Endothelial cell of umbilical vein (primary cell): ENCODE results near the gene FBN2. TPM values are rescaled to one million over a fixed set of nuclear protein-coding genes. Genes with fewer than 3 reads are reported as not detected.

ENCODE experiments used
- BruUV-seq: library from RNA; stranded (reverse); fragments of 400-500 nt; replicated peaks from 2 replicates; lab custom pipeline; 2021; lab: Mats Ljungman, UMichigan
- CTCF ChIA-PET: fragments of 300-600, 350-600 bp; sonication (Branson Sonifier 250); formaldehyde crosslinking; loops from one replicate; lab custom pipeline; 2021; ENCODE audit warnings: antibody characterized with exemption, inconsistent platforms; lab: Charles Lee
- POLR2A ChIA-PET: fragments of 300-600, 350-600 bp; sonication (Branson Sonifier 250); formaldehyde crosslinking; loops from one replicate; lab custom pipeline; 2021; ENCODE audit warnings: antibody characterized with exemption, inconsistent platforms; lab: Charles Lee
- DNase-seq: peaks from one replicate; pipeline ENCODE4 v3.0.0-alpha.2; 2011; ENCODE audit warnings: low read depth, low spot score
- FAIRE-seq: peaks from 2 replicates; lab custom pipeline; 2011; peaks lifted over from hg19 to GRCh38; lab: Jason Lieb, UNC
- H2AFZ ChIP-seq: 2 replicates; pipeline ENCODE4 v1.6.0; 2012; ENCODE audit warnings: low read depth, low read length, control low read depth, inconsistent platforms
- H3K27ac ChIP-seq: 2 replicates; pipeline ENCODE4 v1.5.1; 2011; ENCODE audit warnings: low read depth, mild to moderate bottlenecking, control low read depth, low read length, moderate library complexity; ENCODE audit not compliant: insufficient read depth
- H3K27me3 ChIP-seq, 2 experiments: 2 replicates each; pipeline versions ENCODE4 v1.6.0 to v1.6.1; 2011; ENCODE audit warnings: low read length in 2 of 2, mixed read lengths in 1 of 2; ENCODE audit not compliant: control insufficient read depth in 2 of 2, insufficient read depth in 2 of 2
- H3K36me3 ChIP-seq, 2 experiments: 2 replicates in 1 of 2; 3 replicates in 1 of 2; pipeline ENCODE4 v1.5.1; 2011; ENCODE audit warnings: low read length in 2 of 2, mild to moderate bottlenecking in 1 of 2, moderate library complexity in 1 of 2; ENCODE audit not compliant: control insufficient read depth in 2 of 2, insufficient read depth in 2 of 2; ENCODE audit errors: extremely low read depth in 1 of 2
- H3K4me1 ChIP-seq: 3 replicates; pipeline ENCODE4 v1.5.1; 2011; ENCODE audit warnings: mild to moderate bottlenecking, low read length; ENCODE audit not compliant: control insufficient read depth, insufficient read depth; ENCODE audit errors: extremely low read depth
- H3K4me2 ChIP-seq: 2 replicates; pipeline ENCODE4 v1.6.1; 2011; ENCODE audit warnings: low read length, control low read depth, mixed read lengths; ENCODE audit not compliant: insufficient read depth
- H3K4me3 ChIP-seq, 3 experiments: fragments of 200-600 bp in 1 of 3; sonication (generic), shearing (Covaris generic) in 1 of 3; replicated peaks in 1 of 3; 2 replicates each; pipeline ENCODE4 v1.5.1; 2011 to 2016; ENCODE audit warnings: control low read depth in 3 of 3, low read length in 3 of 3, mild to moderate bottlenecking in 2 of 3, inconsistent platforms in 1 of 3, low read depth in 1 of 3, moderate library complexity in 1 of 3; ENCODE audit not compliant: insufficient read depth in 1 of 3
- H3K79me2 ChIP-seq: 2 replicates; pipeline ENCODE4 v1.6.0; 2012; ENCODE audit warnings: low read length, inconsistent platforms; ENCODE audit not compliant: control insufficient read depth, insufficient read depth
- H3K9ac ChIP-seq: replicated peaks from 2 replicates; pipeline ENCODE3; 2011; ENCODE audit warnings: low read length, control low read depth; ENCODE audit not compliant: insufficient read depth; ENCODE audit errors: extremely low read depth
- H3K9me1 ChIP-seq: replicated peaks from 3 replicates; pipeline ENCODE4 v1.6.0; 2011; ENCODE audit warnings: mild to moderate bottlenecking, low read length; ENCODE audit not compliant: control insufficient read depth, insufficient read depth; ENCODE audit errors: extremely low read depth
- H3K9me3 ChIP-seq: replicated peaks from 2 replicates; pipeline ENCODE4 v1.5.1; 2012; ENCODE audit warnings: low read length, inconsistent platforms; ENCODE audit not compliant: control insufficient read depth, insufficient read depth
- H4K20me1 ChIP-seq: replicated peaks from 2 replicates; pipeline ENCODE3; 2011; ENCODE audit warnings: mild to moderate bottlenecking, low read length; ENCODE audit not compliant: control insufficient read depth, insufficient read depth; ENCODE audit errors: extremely low read depth
- EZH2 ChIP-seq: IDR thresholded peaks from 2 replicates; pipeline ENCODE4 v1.6.1; 2012; ENCODE audit warnings: borderline replicate concordance, low read depth, mild to moderate bottlenecking, moderate library complexity, low read length, inconsistent platforms; ENCODE audit not compliant: severe bottlenecking
- GATA2 ChIP-seq: IDR thresholded peaks from 2 replicates; pipeline ENCODE4 v1.7.0; 2011; ENCODE audit warnings: low read depth, mild to moderate bottlenecking, moderate library complexity, mixed read lengths, low read length; ENCODE audit not compliant: insufficient read length, insufficient read depth
- MYC ChIP-seq: IDR thresholded peaks from one replicate; pipeline ENCODE4 v1.6.1; 2011; ENCODE audit warnings: mild to moderate bottlenecking, low read depth, low read length
- POLR2AphosphoS5 ChIP-seq: IDR thresholded peaks from 2 replicates; pipeline ENCODE4 v1.6.1; 2012; ENCODE audit warnings: low read depth, mild to moderate bottlenecking, control low read depth, low read length, moderate library complexity; ENCODE audit not compliant: insufficient read depth
- dilution Hi-C: fragments of 300-500 bp; cut with MboI; formaldehyde crosslinking; loops from one replicate; pipeline ENCODE4 v1.15.0; 2019; ENCODE audit warnings: low sequenced_read_pairs; ENCODE audit not compliant: extremely low pct_ligation_motif_present
- intact Hi-C: fragments of 100-400 bp; cut with micrococcal nuclease; formaldehyde crosslinking; loops from one replicate; pipeline ENCODE4 v1.10.0; 2022
- polyA plus RNA-seq, 4 experiments: library from polyadenylated mRNA; depleted of rRNA in 3 of 4; stranded (reverse) in 3 of 4; unstranded in 1 of 4; fragments of >200 nt; gene quantifications; 2 replicates each; pipeline versions ENCODE4 v1.2.1 to v1.2.3, GENCODE V29; 2011 to 2012; ENCODE audit warnings: missing spikeins in 1 of 4
- total RNA-seq: library from RNA; stranded (reverse); gene quantifications from 2 replicates; pipeline ENCODE4 v1.2.3, GENCODE V29; 2021
- TF ChIP-seq, protein P1 (sequence below): IDR thresholded peaks from 2 replicates; pipeline ENCODE4 v1.6.1; 2011; ENCODE audit not compliant: insufficient read depth, insufficient read length
- TF ChIP-seq, protein P2 (sequence below), 2 donors: IDR thresholded peaks; 1 replicate in 1 of 2; 2 replicates in 1 of 2; pipeline ENCODE4 v1.5.1; 2011; ENCODE audit warnings: low read length in 2 of 2, mild to moderate bottlenecking in 2 of 2, moderate library complexity in 2 of 2, control low read depth in 1 of 2, inconsistent platforms in 1 of 2, low read depth in 1 of 2; ENCODE audit not compliant: insufficient read depth in 1 of 2; ENCODE audit errors: extremely low read depth in 1 of 2

FBN2 gene
- total and polyA plus RNA-seq, 2 donors (not counting 3 experiments of a cell fraction or from before 2014, with no cell fraction given) = 21.8 to 57.4 TPM

DNA sequence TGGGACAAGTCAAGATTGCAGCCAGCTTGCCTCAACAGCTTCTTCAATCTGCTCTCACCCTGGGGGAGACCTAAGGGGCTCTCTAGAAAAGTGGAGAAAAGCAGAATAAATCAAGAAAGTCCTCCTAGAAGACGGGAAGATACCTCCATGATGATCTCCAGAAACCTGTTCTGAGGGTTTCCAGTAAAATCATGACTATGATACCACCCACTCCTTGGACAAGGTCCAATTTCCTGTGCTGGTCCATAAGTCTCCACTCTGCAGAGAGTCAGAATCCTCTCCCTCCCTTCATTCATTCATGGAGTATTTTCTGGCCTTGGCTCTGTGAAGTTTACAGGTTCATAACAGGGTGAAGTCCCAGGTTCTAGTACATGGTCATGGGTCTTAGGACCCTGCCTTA is 285.8 kb downstream of the FBN2 start:
- no peak for TF ChIP-seq POLR2AphosphoS5
- no peak for TF ChIP-seq EZH2
- TF ChIP-seq, protein P1, sequence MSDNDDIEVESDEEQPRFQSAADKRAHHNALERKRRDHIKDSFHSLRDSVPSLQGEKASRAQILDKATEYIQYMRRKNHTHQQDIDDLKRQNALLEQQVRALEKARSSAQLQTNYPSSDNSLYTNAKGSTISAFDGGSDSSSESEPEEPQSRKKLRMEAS = no peak
- TF ChIP-seq, protein P2, sequence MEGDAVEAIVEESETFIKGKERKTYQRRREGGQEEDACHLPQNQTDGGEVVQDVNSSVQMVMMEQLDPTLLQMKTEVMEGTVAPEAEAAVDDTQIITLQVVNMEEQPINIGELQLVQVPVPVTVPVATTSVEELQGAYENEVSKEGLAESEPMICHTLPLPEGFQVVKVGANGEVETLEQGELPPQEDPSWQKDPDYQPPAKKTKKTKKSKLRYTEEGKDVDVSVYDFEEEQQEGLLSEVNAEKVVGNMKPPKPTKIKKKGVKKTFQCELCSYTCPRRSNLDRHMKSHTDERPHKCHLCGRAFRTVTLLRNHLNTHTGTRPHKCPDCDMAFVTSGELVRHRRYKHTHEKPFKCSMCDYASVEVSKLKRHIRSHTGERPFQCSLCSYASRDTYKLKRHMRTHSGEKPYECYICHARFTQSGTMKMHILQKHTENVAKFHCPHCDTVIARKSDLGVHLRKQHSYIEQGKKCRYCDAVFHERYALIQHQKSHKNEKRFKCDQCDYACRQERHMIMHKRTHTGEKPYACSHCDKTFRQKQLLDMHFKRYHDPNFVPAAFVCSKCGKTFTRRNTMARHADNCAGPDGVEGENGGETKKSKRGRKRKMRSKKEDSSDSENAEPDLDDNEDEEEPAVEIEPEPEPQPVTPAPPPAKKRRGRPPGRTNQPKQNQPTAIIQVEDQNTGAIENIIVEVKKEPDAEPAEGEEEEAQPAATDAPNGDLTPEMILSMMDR (IDR thresholded peaks at IDR 0.05; ENCODE audit: extremely low read depth in 1 of 2, insufficient read depth in 1 of 2, low read depth in 1 of 2, low read length in 2 of 2) = no peak
- no peak for TF ChIP-seq GATA2
- no peak for TF ChIP-seq MYC
- Histone ChIP-seq H3K9me3 (no peaks in the 10 kb centered on the region), H3K27ac (no peak overlapping the region), H3K9me1 (no peaks in the 10 kb centered on the region), H3K9ac (no peak overlapping the region), H3K27me3 (no peaks in the 10 kb centered on the region), H4K20me1 (no peaks in the 10 kb centered on the region), H3K4me1 (no peaks in the 10 kb centered on the region), H3K79me2 (no peaks in the 10 kb centered on the region), H3K4me3 (no peak overlapping the region), H2AFZ (no peak overlapping the region), H3K4me2 (no peak overlapping the region), H3K36me3 (no peaks in the 10 kb centered on the region)
- DNase-seq (no peak), FAIRE-seq (no peak)
- intact Hi-C loops = no loop called here
- ChIA-PET POLR2A (no interaction called here), CTCF (no interaction called here)
- BruUV-seq = no TSS peak
- dilution Hi-C loops = no loop called here
